Ascending aorta (tissue), 2 donors: ENCODE measurements around the gene SLC25A33. TPM values are rescaled to one million over a fixed set of nuclear protein-coding genes. Genes with fewer than 3 reads are reported as not detected.

Experiments
- DNase-seq, 2 donors: peaks; one replicate each; pipeline ENCODE4 v3.0.0-alpha.2; 2019; ENCODE audit warnings: low spot score in 2 of 2
- H3K27ac ChIP-seq, 2 donors: fragments of 200-600 bp; sonication (generic); one replicate each; pipeline ENCODE4 v1.5.1; 2016 to 2017; ENCODE audit warnings: mild to moderate bottlenecking in 1 of 2
- H3K27me3 ChIP-seq: fragments of 200-600 bp; sonication (generic); one replicate; pipeline ENCODE4 v1.5.1; 2017
- H3K36me3 ChIP-seq, 2 donors: fragments of 200-600 bp; sonication (generic); one replicate each; pipeline ENCODE4 v1.5.1; 2016
- H3K4me1 ChIP-seq, 2 donors: fragments of 200-600 bp; sonication (generic); one replicate each; pipeline ENCODE4 v1.5.1; 2016 to 2017; ENCODE audit warnings: mild to moderate bottlenecking in 1 of 2
- H3K4me3 ChIP-seq, 2 donors: fragments of 200-600 bp; sonication (generic); one replicate each; pipeline ENCODE4 v1.5.1; 2016 to 2017; ENCODE audit warnings: mild to moderate bottlenecking in 1 of 2
- H3K9me3 ChIP-seq, 2 donors: fragments of 200-600 bp; sonication (generic); one replicate each; pipeline ENCODE4 v1.5.1; 2016
- CTCF ChIP-seq, 3 experiments: fragments of 200-600 bp in 2 of 3; fragments of 450-650 bp in 1 of 3; sonication (generic) in 2 of 3; IDR thresholded peaks; one replicate each; pipeline ENCODE4 v1.5.1; 2016 to 2019; ENCODE audit warnings: antibody characterized with exemption in 3 of 3, mild to moderate bottlenecking in 1 of 3, moderate library complexity in 1 of 3
- intact Hi-C: fragments of 100-400 bp; cut with DNase I; formaldehyde crosslinking; loops from one replicate; pipeline ENCODE4 v1.15.1; 2023
- total RNA-seq: library from RNA; depleted of rRNA; stranded (reverse); fragments of >200 nt; gene quantifications from one replicate; pipeline ENCODE4 v1.1.0, GENCODE V29; 2016

Gene SLC25A33
- total RNA-seq, 1 donor from 2014 or later = 0.11 TPM

GRCh38 chr1:9593492-9594465 lies 54.5 kb downstream of the SLC25A33 start:
- peaks cover 8 to 13% of the 10 kb centered on the region in 2 donors for H3K36me3 ChIP-seq
- no peaks in the 10 kb centered on the region for H3K9me3 ChIP-seq
- TF ChIP-seq CTCF (IDR thresholded peaks at IDR 0.05) = no peak
- H3K27me3 ChIP-seq = no peaks in the 10 kb centered on the region
- intact Hi-C loops = no loop called here
- DNase-seq = no peak
- no peak overlapping the region for H3K27ac ChIP-seq
- H3K4me3 ChIP-seq = no peak overlapping the region
- H3K4me1 ChIP-seq = peaks cover 8 to 10% of the 10 kb centered on the region in 2 donors

- no peaks in the 10 kb centered on the region for H3K9me3 ChIP-seq
- H3K4me1 ChIP-seq = peaks cover 5 to 7% of the 10 kb centered on the region in 2 donors
- H3K4me3 ChIP-seq = no peak overlapping the region
- H3K27ac ChIP-seq = no peak overlapping the region
- DNase-seq = no peak
- H3K36me3 ChIP-seq = peaks cover 11 to 17% of the 10 kb centered on the region in 2 donors
- TF ChIP-seq CTCF (IDR thresholded peaks at IDR 0.05) = no peak
- H3K27me3 ChIP-seq = no peaks in the 10 kb centered on the region
- intact Hi-C loops = no loop called here
Measured at GRCh38 chr1:9594471-9595155, 55.3 kb downstream of the SLC25A33 start.

- no peaks in the 10 kb centered on the region for H3K27me3 ChIP-seq
- H3K27ac ChIP-seq = no peak overlapping the region
- no peak for TF ChIP-seq CTCF (IDR thresholded peaks at IDR 0.05)
- intact Hi-C loops = no loop called here
- no peaks in the 10 kb centered on the region for H3K4me1 ChIP-seq
- no peak overlapping the region for H3K4me3 ChIP-seq
- DNase-seq = no peak
- no peaks in the 10 kb centered on the region for H3K9me3 ChIP-seq
- peaks cover 14 to 22% of the 10 kb centered on the region in 2 donors for H3K36me3 ChIP-seq
Measured at GRCh38 chr1:9595156-9595967, 56.1 kb downstream of the SLC25A33 start.

GRCh38 chr1:9595968-9596340 lies 56.7 kb downstream of the SLC25A33 start:
- Histone ChIP-seq H3K27me3 (no peaks in the 10 kb centered on the region), H3K36me3 (peaks cover 16 to 28% of the 10 kb centered on the region in 2 donors), H3K4me3 (no peak overlapping the region), H3K4me1 (no peaks in the 10 kb centered on the region), H3K9me3 (no peaks in the 10 kb centered on the region), H3K27ac (no peak overlapping the region)
- DNase-seq = no peak
- TF ChIP-seq CTCF (IDR thresholded peaks at IDR 0.05) = no peak
- intact Hi-C loops = no loop called here

- Histone ChIP-seq H3K36me3 (peaks cover 22 to 34% of the 10 kb centered on the region in 2 donors), H3K4me3 (no peak overlapping the region), H3K4me1 (no peaks in the 10 kb centered on the region), H3K27me3 (no peaks in the 10 kb centered on the region), H3K9me3 (no peaks in the 10 kb centered on the region), H3K27ac (no peak overlapping the region)
- intact Hi-C loops = no loop called here
- no peak for TF ChIP-seq CTCF (IDR thresholded peaks at IDR 0.05)
- no peak for DNase-seq
Measured at GRCh38 chr1:9596415-9597123, 57.3 kb downstream of the SLC25A33 start.
